ENCODE results near the gene ATP11B. TPM values are rescaled to one million over a fixed set of nuclear protein-coding genes. Genes with fewer than 3 reads are reported as not detected.

Gene ATP11B
- total and polyA plus RNA-seq, 9 of the 15 experiments (the other 6 are each of a cell fraction or from before 2014, with no cell fraction given): 11.9 to 68.7 (median 41.8) TPM

DNA sequence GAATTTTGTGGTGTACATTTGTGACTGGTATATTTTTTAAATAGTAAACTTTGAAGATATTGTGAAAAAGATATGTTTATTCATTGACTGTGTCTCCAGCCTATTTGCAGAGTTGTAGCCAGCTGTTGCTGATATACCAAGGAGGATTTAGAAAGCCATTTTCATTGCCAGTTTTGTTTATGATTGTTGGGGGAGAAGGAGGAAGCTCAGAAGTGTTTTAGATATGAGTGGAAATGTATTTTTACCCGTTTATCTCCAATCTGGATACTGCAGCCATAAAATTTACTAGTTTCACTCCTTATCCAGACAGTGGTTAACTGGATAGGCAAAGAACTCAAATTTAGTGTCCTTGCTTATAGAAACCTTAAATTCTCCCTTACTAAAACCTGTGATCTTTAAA is 18.8 kb downstream of the ATP11B start (continued):
- peak; percentile 34 for TF ChIP-seq BRD9 (IDR thresholded peaks at IDR 0.05; ENCODE audit: low read depth, partially characterized antibody)
- TF ChIP-seq POLR2AphosphoS2 (IDR thresholded peaks at IDR 0.05; ENCODE audit: low read length): no peak
- TF ChIP-seq MEF2A (IDR thresholded peaks at IDR 0.05; ENCODE audit: control insufficient read depth, low read depth, low read length): peak; percentile 85
- peak; percentile 40; the same call in 1 of the 2 replicates for TF ChIP-seq KLF16 (IDR thresholded peaks at IDR 0.05)
- TF ChIP-seq KDM1A (IDR thresholded peaks at IDR 0.05): peak in 1 of 2 experiments; percentile 32; a peak in 2 of 4 replicates
- no peak for TF ChIP-seq E2F6 (IDR thresholded peaks at IDR 0.05; ENCODE audit: borderline replicate concordance in 1 of 2, extremely low read depth in 1 of 2, insufficient read depth in 1 of 2, insufficient read length in 1 of 2, low read depth in 1 of 2, low read length in 1 of 2, poor library complexity in 1 of 2, severe bottlenecking in 1 of 2)
- TF ChIP-seq, protein P1, sequence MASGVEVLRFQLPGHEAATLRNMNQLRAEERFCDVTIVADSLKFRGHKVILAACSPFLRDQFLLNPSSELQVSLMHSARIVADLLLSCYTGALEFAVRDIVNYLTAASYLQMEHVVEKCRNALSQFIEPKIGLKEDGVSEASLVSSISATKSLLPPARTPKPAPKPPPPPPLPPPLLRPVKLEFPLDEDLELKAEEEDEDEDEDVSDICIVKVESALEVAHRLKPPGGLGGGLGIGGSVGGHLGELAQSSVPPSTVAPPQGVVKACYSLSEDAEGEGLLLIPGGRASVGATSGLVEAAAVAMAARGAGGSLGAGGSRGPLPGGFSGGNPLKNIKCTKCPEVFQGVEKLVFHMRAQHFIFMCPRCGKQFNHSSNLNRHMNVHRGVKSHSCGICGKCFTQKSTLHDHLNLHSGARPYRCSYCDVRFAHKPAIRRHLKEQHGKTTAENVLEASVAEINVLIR (CRISPR knock-in tag; IDR thresholded peaks at IDR 0.05): no peak
- no peak for TF ChIP-seq MTA3 (IDR thresholded peaks at IDR 0.05; ENCODE audit: borderline replicate concordance)
- TF ChIP-seq TAL1 (IDR thresholded peaks at IDR 0.05): peak; percentile 59
- peak; percentile 58; the same call in 1 of the 2 replicates for TF ChIP-seq SMARCA4 (IDR thresholded peaks at IDR 0.05)
- TF ChIP-seq ZKSCAN3 (CRISPR knock-in tag; IDR thresholded peaks at IDR 0.05): no peak
- no peak for TF ChIP-seq PPARD (CRISPR knock-in tag; IDR thresholded peaks at IDR 0.05)
- TF ChIP-seq ZFP36 (IDR thresholded peaks at IDR 0.05; ENCODE audit: low read depth, low read length, partially characterized antibody): no peak
- TF ChIP-seq ZNF282 (CRISPR knock-in tag; IDR thresholded peaks at IDR 0.05): no peak
- 0 out of 4 replicates have a peak, but pooled peaks of 1 of the 2 experiments have one; percentile 52 for TF ChIP-seq RCOR1 (IDR thresholded peaks at IDR 0.05; ENCODE audit: borderline replicate concordance in 1 of 2, low read depth in 2 of 2, low read length in 2 of 2)
- peak; percentile 21 for TF ChIP-seq MEIS2 (IDR thresholded peaks at IDR 0.05; ENCODE audit: partially characterized antibody)
- TF ChIP-seq SMARCC2 (IDR thresholded peaks at IDR 0.05; ENCODE audit: low read depth): 0 out of 2 replicates have a peak, but pooled peaks have one; percentile 23
- TF ChIP-seq ZNF583 (CRISPR knock-in tag; IDR thresholded peaks at IDR 0.05): no peak
- peak; percentile 70; the same call in 1 of the 2 replicates for TF ChIP-seq EP300 (IDR thresholded peaks at IDR 0.05; ENCODE audit: low read length)
- no peak for TF ChIP-seq EGR1 (conservative IDR thresholded peaks at IDR 0.05)
